ENCODE measurements around the gene CDC16. TPM values are rescaled to one million over a fixed set of nuclear protein-coding genes. Genes with fewer than 3 reads are reported as not detected.

CDC16 gene
- total RNA-seq, 1 donor from 2014 or later: 65.5 TPM

DNA sequence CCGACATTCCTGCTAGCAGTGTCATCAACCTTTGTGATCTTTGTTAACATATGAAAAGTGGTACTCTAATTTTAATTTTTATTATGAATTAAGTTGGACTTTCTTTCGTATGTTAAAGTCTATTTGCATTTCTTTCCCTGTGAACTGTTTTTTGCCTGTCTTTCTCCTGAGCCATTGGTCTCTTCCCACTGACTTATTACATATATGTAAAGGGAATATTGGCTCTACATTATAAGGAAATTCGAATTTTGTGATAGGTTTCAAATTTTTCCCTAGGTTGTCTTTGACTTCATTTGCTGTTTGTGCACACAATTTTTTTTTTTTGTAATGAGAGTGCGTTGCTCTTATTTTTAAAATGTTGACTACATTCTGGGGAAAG is 442 bp upstream of the CDC16 start:
- peaks cover 1% of the 10 kb centered on the region for H3K27me3 ChIP-seq
- H3K4me1 ChIP-seq: peaks cover 11% of the 10 kb centered on the region
- H3K36me3 ChIP-seq: peaks cover 28% of the 10 kb centered on the region
- peak overlapping the region; percentile 89 for H3K27ac ChIP-seq
- peak overlapping the region; percentile 94 for H3K4me3 ChIP-seq
- ATAC-seq (no peak), DNase-seq (no peak)
- no peaks in the 10 kb centered on the region for H3K9me3 ChIP-seq
- TF ChIP-seq, protein P1, sequence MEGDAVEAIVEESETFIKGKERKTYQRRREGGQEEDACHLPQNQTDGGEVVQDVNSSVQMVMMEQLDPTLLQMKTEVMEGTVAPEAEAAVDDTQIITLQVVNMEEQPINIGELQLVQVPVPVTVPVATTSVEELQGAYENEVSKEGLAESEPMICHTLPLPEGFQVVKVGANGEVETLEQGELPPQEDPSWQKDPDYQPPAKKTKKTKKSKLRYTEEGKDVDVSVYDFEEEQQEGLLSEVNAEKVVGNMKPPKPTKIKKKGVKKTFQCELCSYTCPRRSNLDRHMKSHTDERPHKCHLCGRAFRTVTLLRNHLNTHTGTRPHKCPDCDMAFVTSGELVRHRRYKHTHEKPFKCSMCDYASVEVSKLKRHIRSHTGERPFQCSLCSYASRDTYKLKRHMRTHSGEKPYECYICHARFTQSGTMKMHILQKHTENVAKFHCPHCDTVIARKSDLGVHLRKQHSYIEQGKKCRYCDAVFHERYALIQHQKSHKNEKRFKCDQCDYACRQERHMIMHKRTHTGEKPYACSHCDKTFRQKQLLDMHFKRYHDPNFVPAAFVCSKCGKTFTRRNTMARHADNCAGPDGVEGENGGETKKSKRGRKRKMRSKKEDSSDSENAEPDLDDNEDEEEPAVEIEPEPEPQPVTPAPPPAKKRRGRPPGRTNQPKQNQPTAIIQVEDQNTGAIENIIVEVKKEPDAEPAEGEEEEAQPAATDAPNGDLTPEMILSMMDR (IDR thresholded peaks at IDR 0.05): no peak
- intact Hi-C loops (cut with DNase I): no loop called here

DNA sequence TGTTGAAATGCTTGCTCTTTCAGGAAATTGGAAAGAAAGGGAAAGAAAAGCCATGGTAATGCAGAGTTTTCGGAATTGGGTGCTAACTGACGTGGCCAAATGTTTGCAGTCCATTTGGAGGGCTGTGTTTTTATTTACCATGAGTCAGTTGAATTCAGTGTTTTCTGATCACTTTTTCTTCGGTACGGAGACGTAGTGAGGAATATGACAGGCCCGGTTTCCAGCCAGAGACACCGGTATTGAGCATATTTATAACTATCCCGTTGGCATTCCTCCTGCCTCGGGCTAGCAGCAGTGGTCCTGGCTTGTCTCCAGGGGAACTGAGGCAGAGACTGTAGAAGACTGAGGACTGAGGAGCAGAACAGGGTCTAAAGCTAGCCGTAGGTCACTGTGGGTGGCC is 1.0 kb downstream of the CDC16 start:
- H3K9me3 ChIP-seq: no peaks in the 10 kb centered on the region
- H3K4me3 ChIP-seq: peak overlapping the region; percentile 94
- peak overlapping the region; percentile 27 for H3K27ac ChIP-seq
- no peaks in the 10 kb centered on the region for H3K27me3 ChIP-seq
- no peak for ATAC-seq
- DNase-seq: no peak
- peaks cover 42% of the 10 kb centered on the region for H3K36me3 ChIP-seq
- peaks cover 11% of the 10 kb centered on the region for H3K4me1 ChIP-seq
- TF ChIP-seq, protein P1 (IDR thresholded peaks at IDR 0.05): no peak
- intact Hi-C loops (cut with DNase I): no loop called here

DNA sequence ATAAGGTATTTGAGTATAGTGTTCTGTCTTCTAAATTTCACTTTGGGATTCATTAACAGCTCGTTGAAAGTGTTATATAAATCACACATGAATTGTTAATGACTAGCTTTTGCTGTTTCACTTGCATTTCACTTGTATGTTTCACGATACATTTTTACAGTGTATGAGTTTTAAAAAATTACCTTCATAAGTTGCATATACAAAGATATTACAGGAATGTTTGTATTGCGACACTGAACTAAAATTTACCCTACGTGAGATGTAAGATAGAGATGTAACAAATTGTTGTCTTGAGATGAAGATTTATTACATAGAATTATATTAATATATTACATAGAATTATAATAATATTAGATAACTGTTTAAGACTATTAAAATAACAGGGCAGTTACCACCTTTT is 1.5 kb downstream of the CDC16 start:
- intact Hi-C loops (cut with DNase I): no loop called here
- TF ChIP-seq, protein P1 (IDR thresholded peaks at IDR 0.05): no peak
- ATAC-seq: no peak
- Histone ChIP-seq H3K4me1 (peaks cover 11% of the 10 kb centered on the region), H3K36me3 (peaks cover 47% of the 10 kb centered on the region), H3K27ac (peak overlapping the region; percentile 27), H3K9me3 (no peaks in the 10 kb centered on the region), H3K27me3 (no peaks in the 10 kb centered on the region), H3K4me3 (peak overlapping the region; percentile 94)
- DNase-seq: no peak

DNA sequence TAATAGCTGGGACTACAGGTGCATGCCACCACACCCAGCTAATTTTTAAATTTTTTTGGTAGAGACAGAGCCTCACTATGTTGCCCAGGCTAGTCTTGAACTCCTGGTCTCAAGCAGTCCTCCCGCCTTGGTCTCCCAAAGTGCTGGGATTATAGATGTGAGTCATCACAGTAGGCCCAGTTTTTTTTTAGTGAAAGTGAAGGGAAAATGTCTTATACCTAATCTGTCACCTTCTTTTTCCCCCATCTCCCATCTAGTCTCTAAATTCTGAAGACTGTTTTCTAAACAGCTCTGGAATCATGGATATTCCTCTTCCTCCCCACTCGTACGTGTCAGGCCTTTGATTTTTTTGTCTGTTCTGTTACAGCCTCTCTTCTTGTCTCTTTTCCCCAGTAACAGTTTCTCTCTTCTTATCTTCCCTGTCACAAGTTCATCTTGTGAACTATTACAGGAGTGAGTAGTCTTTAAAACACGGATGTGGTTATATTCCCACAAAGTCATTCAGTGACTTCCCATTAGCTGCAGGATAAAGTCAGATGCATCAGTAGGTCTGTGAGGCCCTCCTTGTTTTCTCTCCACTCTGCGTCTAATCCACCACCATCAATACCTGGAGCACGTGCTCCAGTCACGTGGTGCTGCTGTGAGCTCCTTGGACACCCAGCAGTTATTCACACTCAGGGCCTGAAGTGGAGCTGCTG is 2.9 kb downstream of the CDC16 start:
- Histone ChIP-seq H3K9me3 (no peaks in the 10 kb centered on the region), H3K27me3 (no peaks in the 10 kb centered on the region), H3K36me3 (peaks cover 61% of the 10 kb centered on the region), H3K4me1 (peaks cover 11% of the 10 kb centered on the region), H3K4me3 (no peak overlapping the region), H3K27ac (no peak overlapping the region)
- DNase-seq (no peak), ATAC-seq (no peak)
- intact Hi-C loops (cut with DNase I): no loop called here
- TF ChIP-seq, protein P1 (IDR thresholded peaks at IDR 0.05): no peak

DNA sequence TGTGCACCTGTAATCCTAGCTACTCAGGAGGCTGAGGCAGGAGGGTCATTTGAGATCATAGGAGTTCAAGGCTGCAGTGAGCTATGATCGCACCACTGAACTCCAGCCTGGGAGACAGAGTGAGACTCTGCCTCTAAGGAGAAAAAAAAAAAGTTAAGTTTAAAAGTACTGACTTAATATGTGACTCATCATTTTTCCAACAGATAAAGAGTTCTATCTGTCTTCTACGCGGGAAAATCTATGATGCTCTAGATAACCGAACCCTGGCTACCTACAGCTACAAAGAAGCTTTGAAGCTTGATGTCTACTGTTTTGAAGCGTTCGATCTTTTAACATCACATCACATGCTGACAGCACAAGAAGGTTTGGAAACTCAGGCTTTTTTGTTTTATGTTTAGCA is 7.2 kb downstream of the CDC16 start:
- Histone ChIP-seq H3K27ac (no peak overlapping the region), H3K9me3 (no peaks in the 10 kb centered on the region), H3K4me3 (no peak overlapping the region), H3K27me3 (no peaks in the 10 kb centered on the region), H3K36me3 (peaks cover 100% of the 10 kb centered on the region), H3K4me1 (no peaks in the 10 kb centered on the region)
- no peak for ATAC-seq
- TF ChIP-seq, protein P1 (IDR thresholded peaks at IDR 0.05): no peak
- intact Hi-C loops (cut with DNase I): no loop called here
- no peak for DNase-seq

DNA sequence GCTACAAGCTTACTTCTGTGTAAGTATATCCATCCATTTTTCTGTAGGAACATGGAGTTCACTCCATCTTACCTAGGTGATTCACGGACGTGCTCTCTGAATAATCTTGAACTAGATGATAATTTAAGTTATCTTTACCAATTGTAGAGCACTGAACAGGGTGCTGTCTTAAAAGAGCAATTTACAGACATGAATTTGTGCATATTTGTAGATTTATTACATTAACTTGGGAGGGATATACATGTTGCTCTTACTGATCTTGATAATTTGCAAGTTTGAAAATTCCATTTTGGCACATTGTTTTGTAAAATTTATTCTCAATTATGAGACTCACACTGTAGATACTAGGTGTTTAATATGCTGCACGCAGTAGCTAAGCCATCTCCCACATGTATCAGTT is 9.3 kb downstream of the CDC16 start:
- no peak for ATAC-seq
- peaks cover 98% of the 10 kb centered on the region for H3K36me3 ChIP-seq
- H3K4me3 ChIP-seq: no peak overlapping the region
- no peak for DNase-seq
- no peak overlapping the region for H3K27ac ChIP-seq
- intact Hi-C loops (cut with DNase I): no loop called here
- TF ChIP-seq, protein P1 (IDR thresholded peaks at IDR 0.05): no peak
- no peaks in the 10 kb centered on the region for H3K9me3 ChIP-seq
- H3K27me3 ChIP-seq: no peaks in the 10 kb centered on the region
- no peaks in the 10 kb centered on the region for H3K4me1 ChIP-seq

Measured in upper lobe of right lung (tissue), 1 donor.